ENCODE measurements around the gene MED12L. TPM values are rescaled to one million over a fixed set of nuclear protein-coding genes. Genes with fewer than 3 reads are reported as not detected.

MED12L gene
- total RNA-seq, 1 experiment from 2014 or later, result 3.0 TPM

- no peaks in the 10 kb centered on the region for H3F3A ChIP-seq (ENCODE audit: insufficient read depth, low read depth)
- no peak overlapping the region for H3K27ac ChIP-seq
- no peaks in the 10 kb centered on the region for H3K79me2 ChIP-seq (ENCODE audit: low read depth)
- ChIA-PET POLR2A (ENCODE audit: unreplicated experiment) (no interaction called here), CTCF (no interaction called here)
- no TSS peak for BruUV-seq (replicated peaks)
- no peaks in the 10 kb centered on the region for H3K9me3 ChIP-seq (ENCODE audit: insufficient read depth, low read depth)
- H3K4me2 ChIP-seq, result no peak overlapping the region
- no peak for TF ChIP-seq CTCF (conservative IDR thresholded peaks at IDR 0.05)
- no peak for TF ChIP-seq EZH2 (IDR thresholded peaks at IDR 0.05; ENCODE audit: low read depth)
- H3K4me1 ChIP-seq (replicated peaks; ENCODE audit: insufficient read depth), result no peaks in the 10 kb centered on the region
- intact Hi-C loops (cut with micrococcal nuclease; ENCODE audit: unreplicated experiment), result no loop called here
- H3K27me3 ChIP-seq (ENCODE audit: insufficient read depth, low read depth), result no peaks in the 10 kb centered on the region
- H3K9me2 ChIP-seq (ENCODE audit: insufficient read depth), result no peaks in the 10 kb centered on the region
- H3K4me3 ChIP-seq, result no peak overlapping the region
- no peaks in the 10 kb centered on the region for H4K20me1 ChIP-seq (ENCODE audit: insufficient read depth)
- DNase-seq, result no peak
- no peak overlapping the region for H2AFZ ChIP-seq
- no peaks in the 10 kb centered on the region for H3K36me3 ChIP-seq (ENCODE audit: low read depth)
Measured at GRCh38 chr3:151191095-151191494, 105.6 kb downstream of the MED12L start.

GRCh38 chr3:151192545-151192944, 107.1 kb downstream of the MED12L start:
- POLR2A ChIA-PET (ENCODE audit: unreplicated experiment), result interaction anchor here (0.5 kb wide), 1 partner anchor 610 kb away, joined by 28 read pairs; no protein-coding TSS in a partner anchor
- Histone ChIP-seq H3K4me1 (replicated peaks; ENCODE audit: insufficient read depth) (no peaks in the 10 kb centered on the region), H3K9me2 (ENCODE audit: insufficient read depth) (no peaks in the 10 kb centered on the region), H3K4me2 (no peak overlapping the region), H4K20me1 (ENCODE audit: insufficient read depth) (no peaks in the 10 kb centered on the region), H3K27ac (no peak overlapping the region), H2AFZ (no peak overlapping the region), H3K9me3 (ENCODE audit: insufficient read depth, low read depth) (no peaks in the 10 kb centered on the region), H3K27me3 (ENCODE audit: insufficient read depth, low read depth) (no peaks in the 10 kb centered on the region), H3F3A (ENCODE audit: insufficient read depth, low read depth) (no peaks in the 10 kb centered on the region), H3K79me2 (ENCODE audit: low read depth) (no peaks in the 10 kb centered on the region), H3K36me3 (ENCODE audit: low read depth) (no peaks in the 10 kb centered on the region), H3K4me3 (no peak overlapping the region)
- DNase-seq, result no peak
- intact Hi-C loops (cut with micrococcal nuclease; ENCODE audit: unreplicated experiment), result no loop called here
- TF ChIP-seq CTCF (conservative IDR thresholded peaks at IDR 0.05) (no peak), EZH2 (IDR thresholded peaks at IDR 0.05; ENCODE audit: low read depth) (no peak)
- CTCF ChIA-PET, result no interaction called here
- no TSS peak for BruUV-seq (replicated peaks)

- DNase-seq, result no peak
- H3K36me3 ChIP-seq (ENCODE audit: low read depth), result no peaks in the 10 kb centered on the region
- no peaks in the 10 kb centered on the region for H3K9me3 ChIP-seq (ENCODE audit: insufficient read depth, low read depth)
- no peak overlapping the region for H3K4me2 ChIP-seq
- H3K27me3 ChIP-seq (ENCODE audit: insufficient read depth, low read depth), result no peaks in the 10 kb centered on the region
- intact Hi-C loops (cut with micrococcal nuclease; ENCODE audit: unreplicated experiment), result no loop called here
- H3K79me2 ChIP-seq (ENCODE audit: low read depth), result no peaks in the 10 kb centered on the region
- no peaks in the 10 kb centered on the region for H3K4me1 ChIP-seq (replicated peaks; ENCODE audit: insufficient read depth)
- no peak overlapping the region for H3K4me3 ChIP-seq
- H3K9me2 ChIP-seq (ENCODE audit: insufficient read depth), result no peaks in the 10 kb centered on the region
- BruUV-seq (replicated peaks), result no TSS peak
- no peak for TF ChIP-seq CTCF (conservative IDR thresholded peaks at IDR 0.05)
- TF ChIP-seq EZH2 (IDR thresholded peaks at IDR 0.05; ENCODE audit: low read depth), result no peak
- CTCF ChIA-PET, result no interaction called here
- H4K20me1 ChIP-seq (ENCODE audit: insufficient read depth), result no peaks in the 10 kb centered on the region
- no peaks in the 10 kb centered on the region for H3F3A ChIP-seq (ENCODE audit: insufficient read depth, low read depth)
- no peak overlapping the region for H2AFZ ChIP-seq
- H3K27ac ChIP-seq, result no peak overlapping the region
- POLR2A ChIA-PET (ENCODE audit: unreplicated experiment), result no interaction called here
Measured at GRCh38 chr3:151195826-151196225, 110.4 kb downstream of the MED12L start.
